SJSA1 (cell line): ENCODE data around the gene ATG7. TPM values are rescaled to one million over a fixed set of nuclear protein-coding genes. Genes with fewer than 3 reads are reported as not detected.
"Not testable (repeated sequence)": the region's sequence is repeated elsewhere in the genome, so short reads cannot be mapped to it uniquely, and the experiment has no call there.

Experiments used
- DNase-seq, 2 experiments: peaks; one replicate each; pipeline ENCODE4 v3.0.0-alpha.2; 2015 to 2020; ENCODE audit warnings: low spot score in 2 of 2, low read depth in 1 of 2
- H3K27ac ChIP-seq: fragments of 250-450 bp; sonication (Bioruptor Pico); 2 replicates; pipeline ENCODE4 v1.5.1; 2020; ENCODE audit warnings: mild to moderate bottlenecking, moderate library complexity
- H3K27me3 ChIP-seq: fragments of 250-450 bp; sonication (Bioruptor Pico); replicated peaks from 2 replicates; pipeline ENCODE4 v1.5.1; 2020; ENCODE audit warnings: mild to moderate bottlenecking, moderate library complexity
- H3K36me3 ChIP-seq: fragments of 250-450 bp; sonication (Bioruptor Pico); 2 replicates; pipeline ENCODE4 v1.5.1; 2020; ENCODE audit warnings: mild to moderate bottlenecking
- H3K4me1 ChIP-seq: fragments of 250-450 bp; sonication (Bioruptor Pico); replicated peaks from 2 replicates; pipeline ENCODE4 v1.6.1; 2021; ENCODE audit warnings: mild to moderate bottlenecking
- H3K4me3 ChIP-seq: fragments of 250-450 bp; sonication (Bioruptor Pico); 2 replicates; pipeline ENCODE4 v1.5.1; 2020; ENCODE audit warnings: mild to moderate bottlenecking
- H3K9me3 ChIP-seq: fragments of 250-450 bp; sonication (Bioruptor Pico); replicated peaks from 2 replicates; pipeline ENCODE4 v1.5.1; 2020; ENCODE audit warnings: mild to moderate bottlenecking
- total RNA-seq: library from RNA; depleted of rRNA; stranded (reverse); fragments of >200 nt; shearing (Covaris generic); gene quantifications from 2 replicates; pipeline ENCODE4 v1.2.3, GENCODE V29; 2014

The ATG7 gene
- total RNA-seq, 1 experiment from 2014 or later, result 45.2 TPM

DNA sequence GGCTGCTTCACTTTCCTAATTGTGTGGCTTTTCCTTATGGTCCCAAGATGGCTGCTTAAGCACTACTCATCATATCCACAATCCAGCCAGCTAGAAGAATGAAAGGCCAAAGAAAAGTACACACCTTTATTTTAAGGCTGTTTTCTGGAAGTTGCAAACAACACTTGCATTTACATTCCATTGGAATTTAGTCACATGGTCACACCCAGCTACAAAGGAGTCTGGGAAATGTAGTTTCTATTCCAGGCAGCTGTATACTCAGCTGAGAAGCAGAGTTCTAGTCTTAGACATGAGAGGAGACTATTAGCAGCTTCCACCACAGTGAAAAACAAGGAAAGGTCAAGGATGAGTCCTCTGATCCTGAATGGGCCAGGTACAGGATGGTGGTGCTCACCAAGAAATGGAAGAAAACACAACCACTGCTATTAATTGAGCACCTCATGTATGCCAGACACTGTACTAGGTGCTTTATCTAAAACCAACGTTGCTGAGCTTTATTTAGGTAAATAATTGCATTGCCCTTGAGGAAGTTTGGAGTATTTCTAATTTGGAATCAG is 28.0 kb upstream of the ATG7 start:
- no peaks in the 10 kb centered on the region for H3K27me3 ChIP-seq
- peak overlapping the region; percentile 48 for H3K27ac ChIP-seq
- DNase-seq, result peak in 1 of 2 experiments; percentile 34
- peaks cover 26% of the 10 kb centered on the region for H3K36me3 ChIP-seq
- H3K4me3 ChIP-seq, result no peak overlapping the region
- H3K9me3 ChIP-seq, result no peaks in the 10 kb centered on the region
- H3K4me1 ChIP-seq, result peaks cover 37% of the 10 kb centered on the region

DNA sequence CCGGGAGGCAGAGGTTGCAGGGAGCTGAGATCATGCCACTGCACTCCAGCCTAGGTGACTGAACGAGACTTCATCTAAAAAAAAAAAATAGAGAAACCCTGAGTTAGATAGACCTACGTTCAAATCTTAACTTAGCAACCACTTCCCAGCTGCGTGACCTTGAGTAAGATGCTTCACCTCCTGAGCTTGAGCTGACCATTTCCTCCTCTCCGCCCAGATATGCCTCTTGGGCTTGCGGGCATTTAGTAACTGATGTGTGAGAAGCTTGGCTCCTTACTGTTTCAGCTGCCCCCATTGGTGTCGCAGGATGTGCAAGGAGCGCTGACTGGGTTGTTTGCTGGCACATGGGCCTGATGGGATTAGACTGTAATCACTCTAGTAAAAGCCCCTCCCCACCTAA is 26.9 kb upstream of the ATG7 start:
- Histone ChIP-seq H3K27ac (no peak overlapping the region), H3K27me3 (no peaks in the 10 kb centered on the region), H3K4me1 (peaks cover 34% of the 10 kb centered on the region), H3K4me3 (no peak overlapping the region), H3K36me3 (peaks cover 26% of the 10 kb centered on the region), H3K9me3 (no peaks in the 10 kb centered on the region)
- no peak for DNase-seq

DNA sequence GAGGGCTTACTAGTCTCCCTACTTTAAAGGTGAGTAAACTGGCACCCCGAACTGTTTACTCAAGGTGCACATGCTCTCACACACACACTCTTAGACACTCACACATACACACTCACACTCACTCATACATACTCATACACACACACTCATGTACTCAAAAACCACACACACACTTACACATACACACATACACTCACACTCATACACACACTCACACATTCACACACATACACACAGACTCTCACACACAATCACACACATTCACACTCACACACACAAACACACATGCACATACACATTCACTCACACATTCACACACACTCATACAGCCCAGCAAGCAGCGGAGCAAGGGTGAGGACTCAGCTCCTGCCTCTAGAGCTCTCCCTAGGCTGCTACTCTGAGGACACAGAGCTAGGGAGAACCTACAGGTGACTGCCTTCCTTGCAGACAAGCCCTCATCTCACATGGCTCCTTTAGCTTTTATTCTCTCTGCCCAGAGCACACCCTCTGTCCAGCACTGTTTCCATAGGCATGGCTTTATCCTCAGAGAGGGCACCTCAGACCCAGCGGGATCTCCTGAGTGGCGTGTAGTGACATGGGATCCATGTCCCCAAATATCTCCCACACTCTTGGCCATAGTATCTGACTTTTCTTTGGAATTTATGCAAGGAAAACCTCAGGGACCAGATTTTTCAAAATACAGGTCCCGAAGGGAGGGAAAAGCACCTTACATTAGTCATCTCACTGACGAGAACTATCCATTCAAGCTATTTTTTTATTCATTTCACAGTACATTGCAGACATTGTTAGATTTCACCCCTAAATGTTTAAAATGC is 26.2 kb upstream of the ATG7 start:
- peak in 1 of 2 experiments; percentile 12 for DNase-seq
- no peak overlapping the region for H3K4me3 ChIP-seq
- no peaks in the 10 kb centered on the region for H3K9me3 ChIP-seq
- peaks cover 26% of the 10 kb centered on the region for H3K36me3 ChIP-seq
- H3K27me3 ChIP-seq, result no peaks in the 10 kb centered on the region
- H3K4me1 ChIP-seq, result peaks cover 34% of the 10 kb centered on the region
- H3K27ac ChIP-seq, result 0 out of 2 replicates have a peak overlapping the region, but pooled peaks have one; percentile 8

DNA sequence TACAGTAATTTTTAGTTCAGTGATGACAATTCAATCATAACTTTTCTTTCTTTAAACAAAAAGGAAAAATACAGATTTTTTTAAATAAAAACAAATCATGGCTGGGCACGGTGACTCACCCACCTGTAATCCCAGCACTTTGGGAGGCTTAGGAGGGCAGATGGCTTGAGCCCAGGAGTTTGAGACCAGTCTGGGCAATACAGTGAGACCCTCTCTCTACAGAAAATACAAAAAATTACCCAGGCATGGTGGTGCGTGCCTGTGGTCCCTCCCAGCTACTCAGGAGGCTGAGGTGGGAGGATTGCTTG is 25.6 kb upstream of the ATG7 start:
- peaks cover 34% of the 10 kb centered on the region for H3K4me1 ChIP-seq
- no peaks in the 10 kb centered on the region for H3K9me3 ChIP-seq
- H3K4me3 ChIP-seq, result no peak overlapping the region
- peak in 1 of 2 experiments; percentile 11 for DNase-seq
- no peaks in the 10 kb centered on the region for H3K27me3 ChIP-seq
- peaks cover 26% of the 10 kb centered on the region for H3K36me3 ChIP-seq
- H3K27ac ChIP-seq, result no peak overlapping the region

DNA sequence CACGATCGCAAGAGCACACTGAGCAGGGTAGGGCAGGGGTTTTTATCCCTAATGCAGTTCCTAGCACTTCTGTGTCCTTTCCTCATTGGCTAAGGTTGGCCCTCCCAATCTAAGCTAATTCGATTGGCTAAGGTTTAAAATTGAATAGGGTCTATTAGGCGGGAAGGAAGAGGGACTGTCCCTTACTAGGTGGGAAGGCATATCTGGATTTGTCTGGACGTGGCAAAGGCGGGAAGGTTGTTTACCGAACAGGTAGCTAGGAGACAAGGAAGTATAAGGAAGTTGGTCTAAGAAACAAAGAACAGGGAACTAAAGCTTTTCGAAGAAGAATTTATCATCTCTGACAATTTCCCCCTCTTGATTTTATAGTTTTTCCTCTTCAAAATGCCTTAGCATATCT is 24.8 kb upstream of the ATG7 start:
- Histone ChIP-seq H3K4me3 (no peak overlapping the region), H3K36me3 (peaks cover 26% of the 10 kb centered on the region), H3K27ac (no peak overlapping the region), H3K27me3 (no peaks in the 10 kb centered on the region), H3K4me1 (peaks cover 34% of the 10 kb centered on the region), H3K9me3 (no peaks in the 10 kb centered on the region)
- no peak for DNase-seq

DNA sequence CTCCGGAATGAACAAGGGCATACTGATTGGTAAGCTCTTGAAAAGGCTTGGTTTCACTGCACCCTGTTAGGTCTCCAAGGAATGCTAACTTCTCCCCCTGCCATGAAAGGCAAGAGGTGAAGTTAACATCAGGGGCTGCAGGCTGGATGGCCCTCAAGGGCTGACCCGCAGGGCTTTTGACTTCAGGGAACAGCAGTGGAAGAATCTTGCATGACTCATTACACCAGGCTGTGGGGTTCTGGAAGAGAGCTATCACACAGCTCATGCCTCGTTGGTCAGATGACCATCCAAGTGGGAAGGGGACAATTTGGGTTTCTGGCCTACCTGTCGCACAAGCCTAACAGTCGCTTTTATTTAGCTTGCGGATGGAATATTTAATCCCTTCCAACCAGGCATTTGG is 23.6 kb upstream of the ATG7 start:
- DNase-seq, result no peak
- Histone ChIP-seq H3K4me3 (no peak overlapping the region), H3K4me1 (peaks cover 30% of the 10 kb centered on the region), H3K9me3 (no peaks in the 10 kb centered on the region), H3K36me3 (peaks cover 25% of the 10 kb centered on the region), H3K27ac (no peak overlapping the region), H3K27me3 (no peaks in the 10 kb centered on the region)

DNA sequence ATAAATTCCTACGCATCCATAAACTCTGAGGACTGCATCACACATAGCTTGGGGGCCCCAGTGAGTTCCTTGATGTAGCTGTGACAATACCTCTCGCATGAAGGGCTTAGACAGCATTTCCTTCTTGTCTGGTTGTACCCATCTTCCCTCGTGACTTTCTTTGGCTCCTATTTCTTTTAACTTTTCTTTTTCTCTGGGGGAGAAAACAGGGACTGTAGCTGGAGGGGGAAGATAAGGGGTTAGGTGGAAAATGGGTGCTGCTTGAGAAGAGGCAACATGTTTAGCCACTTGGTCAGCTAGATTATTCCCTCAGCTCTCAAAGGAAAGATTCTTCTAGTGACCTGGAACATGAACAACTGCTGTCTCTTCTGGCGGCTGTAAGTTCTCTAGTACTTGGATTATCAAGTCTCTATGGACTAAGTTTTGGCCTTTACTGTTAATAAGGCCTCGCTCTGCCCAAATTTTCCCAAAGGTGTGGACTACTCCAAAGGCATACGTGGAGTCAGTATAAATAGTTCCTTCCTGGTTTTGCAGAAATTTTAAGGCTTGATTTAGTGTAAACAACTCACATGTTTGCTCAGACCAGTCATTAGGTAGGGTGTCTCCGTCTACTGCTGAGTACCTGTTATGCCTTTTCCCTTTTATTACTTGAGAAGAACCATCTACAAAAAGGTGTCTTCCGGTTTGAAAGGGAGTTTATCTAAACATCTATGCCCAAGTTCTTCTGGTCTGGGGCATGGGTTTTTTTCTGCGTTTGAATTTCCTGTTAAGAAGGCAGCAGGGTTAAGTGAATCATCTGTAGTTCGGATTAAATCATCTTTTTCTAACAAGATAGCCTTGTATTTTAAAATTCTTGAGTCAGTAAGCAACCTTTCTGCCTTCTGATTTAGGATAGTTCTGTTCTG is 21.0 kb upstream of the ATG7 start:
- no peak for DNase-seq

DNA sequence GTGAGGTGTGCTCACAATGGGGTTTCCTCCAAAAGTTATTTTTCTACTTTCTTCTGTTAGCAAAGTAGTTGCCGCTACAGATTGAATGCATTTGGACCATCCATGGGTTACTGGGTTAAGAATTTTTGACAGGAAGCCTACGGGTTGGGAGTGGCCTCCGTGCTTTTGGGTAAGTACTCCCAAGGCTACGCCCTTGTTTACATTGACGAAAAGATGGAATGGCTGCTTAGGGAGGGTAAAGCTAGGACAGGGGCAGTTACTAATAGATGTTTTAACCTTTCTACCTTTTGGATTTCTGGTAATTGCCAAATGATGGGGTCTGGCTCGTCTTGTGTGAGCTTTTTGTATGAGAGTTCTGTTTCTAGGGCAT is 20.4 kb upstream of the ATG7 start:
- Histone ChIP-seq H3K4me3 (no peak overlapping the region), H3K9me3 (no peaks in the 10 kb centered on the region), H3K27me3 (no peaks in the 10 kb centered on the region), H3K27ac (no peak overlapping the region), H3K36me3 (peaks cover 22% of the 10 kb centered on the region), H3K4me1 (peaks cover under 1% of the 10 kb centered on the region)
- DNase-seq, result no peak

More for the DNA sequence above, 21.0 kb upstream of the ATG7 start:
- Histone ChIP-seq H3K4me1 (peaks cover 7% of the 10 kb centered on the region), H3K27ac (no peak overlapping the region), H3K27me3 (no peaks in the 10 kb centered on the region), H3K36me3 (peaks cover 23% of the 10 kb centered on the region), H3K4me3 (no peak overlapping the region), H3K9me3 (no peaks in the 10 kb centered on the region)

DNA sequence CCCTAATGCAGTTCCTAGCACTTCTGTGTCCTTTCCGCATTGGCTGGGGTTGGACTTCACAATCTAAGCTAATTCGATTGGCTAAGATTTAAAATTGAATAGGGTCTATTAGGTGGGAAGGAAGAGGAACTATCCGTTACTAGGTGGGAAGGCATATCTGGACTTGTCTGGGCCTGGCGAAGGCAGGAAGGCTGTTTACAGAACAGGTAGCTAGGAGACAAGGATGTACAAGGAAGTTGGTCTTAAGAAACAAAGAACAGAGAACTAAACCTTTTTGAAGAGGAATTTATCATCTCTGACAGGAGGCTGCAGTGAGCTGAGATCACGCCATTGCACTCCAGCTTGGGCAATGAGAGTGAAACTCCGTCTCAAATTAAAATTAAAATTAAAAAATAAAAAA is 17.3 kb upstream of the ATG7 start:
- Histone ChIP-seq H3K27ac (no peak overlapping the region), H3K4me1 (no peaks in the 10 kb centered on the region), H3K36me3 (peaks cover 35% of the 10 kb centered on the region), H3K9me3 (no peaks in the 10 kb centered on the region), H3K27me3 (no peaks in the 10 kb centered on the region), H3K4me3 (no peak overlapping the region)
- no peak for DNase-seq

DNA sequence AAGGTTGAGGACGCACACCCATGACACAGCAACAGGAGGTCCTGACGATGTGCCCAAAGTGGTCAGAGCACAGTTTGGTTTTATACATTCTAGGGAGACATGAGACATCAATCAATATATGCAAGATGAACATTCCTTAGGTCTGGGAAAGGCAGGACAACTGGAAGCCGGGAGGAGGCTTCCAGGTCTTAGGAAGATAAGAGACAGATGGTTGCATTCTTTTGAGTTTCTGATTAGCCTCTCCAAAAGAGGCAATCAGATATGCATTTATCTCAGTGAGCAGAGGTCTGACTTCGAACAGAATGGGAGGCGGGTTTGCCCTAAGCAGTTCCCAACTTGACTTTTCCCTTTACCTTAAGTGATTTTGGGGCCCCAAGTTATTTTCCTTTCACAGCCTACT is 16.7 kb upstream of the ATG7 start:
- not testable (repeated sequence) for H3K9me3 ChIP-seq, H3K4me3 ChIP-seq, DNase-seq, H3K4me1 ChIP-seq, H3K27me3 ChIP-seq, H3K27ac ChIP-seq
- H3K36me3 ChIP-seq, result peaks cover 41% of the 10 kb centered on the region

DNA sequence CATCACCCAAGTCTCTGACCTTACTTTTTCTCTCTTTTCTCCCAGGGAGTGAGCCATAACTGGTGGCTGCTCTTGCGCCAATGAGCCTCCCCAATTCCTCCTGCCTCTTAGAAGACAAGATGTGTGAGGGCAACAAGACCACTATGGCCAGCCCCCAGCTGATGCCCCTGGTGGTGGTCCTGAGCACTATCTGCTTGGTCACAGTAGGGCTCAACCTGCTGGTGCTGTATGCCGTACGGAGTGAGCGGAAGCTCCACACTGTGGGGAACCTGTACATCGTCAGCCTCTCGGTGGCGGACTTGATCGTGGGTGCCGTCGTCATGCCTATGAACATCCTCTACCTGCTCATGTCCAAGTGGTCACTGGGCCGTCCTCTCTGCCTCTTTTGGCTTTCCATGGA is 13.2 kb upstream of the ATG7 start:
- no peak for DNase-seq
- Histone ChIP-seq H3K9me3 (no peaks in the 10 kb centered on the region), H3K4me3 (no peak overlapping the region), H3K36me3 (peaks cover 64% of the 10 kb centered on the region), H3K4me1 (no peaks in the 10 kb centered on the region), H3K27me3 (no peaks in the 10 kb centered on the region), H3K27ac (no peak overlapping the region)

DNA sequence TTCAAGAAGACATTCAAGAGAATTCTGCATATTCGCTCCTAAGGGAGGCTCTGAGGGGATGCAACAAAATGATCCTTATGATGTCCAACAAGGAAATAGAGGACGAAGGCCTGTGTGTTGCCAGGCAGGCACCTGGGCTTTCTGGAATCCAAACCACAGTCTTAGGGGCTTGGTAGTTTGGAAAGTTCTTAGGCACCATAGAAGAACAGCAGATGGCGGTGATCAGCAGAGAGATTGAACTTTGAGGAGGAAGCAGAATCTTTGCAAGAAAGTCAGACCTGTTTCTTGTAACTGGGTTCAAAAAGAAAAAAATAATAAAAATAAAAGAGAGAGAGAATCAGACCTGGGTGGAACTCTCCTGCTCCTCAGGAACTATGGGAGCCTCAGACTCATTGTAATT is 11.7 kb upstream of the ATG7 start:
- no peaks in the 10 kb centered on the region for H3K4me1 ChIP-seq
- no peak for DNase-seq
- H3K27ac ChIP-seq, result no peak overlapping the region
- peaks cover 53% of the 10 kb centered on the region for H3K36me3 ChIP-seq
- no peaks in the 10 kb centered on the region for H3K27me3 ChIP-seq
- no peaks in the 10 kb centered on the region for H3K9me3 ChIP-seq
- no peak overlapping the region for H3K4me3 ChIP-seq

DNA sequence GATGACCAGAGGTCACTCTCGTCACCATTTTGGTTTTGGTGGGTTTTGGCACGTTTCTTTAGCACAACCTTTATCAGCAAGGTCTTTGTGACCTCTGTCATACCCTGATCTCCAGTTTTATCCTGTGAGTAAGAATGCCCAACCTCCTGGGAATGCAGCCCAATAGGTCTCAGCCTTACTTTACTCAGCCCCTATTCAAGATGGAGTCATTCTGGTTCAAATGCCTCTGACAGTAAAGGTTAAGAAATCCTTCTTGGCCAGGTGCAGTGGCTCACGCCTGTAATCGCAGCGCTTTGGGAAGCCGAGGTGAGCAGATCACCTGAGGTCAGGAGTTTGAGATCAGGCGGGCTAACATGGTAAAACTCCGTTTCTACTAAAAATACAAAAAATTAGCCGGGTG is 3.2 kb upstream of the ATG7 start:
- Histone ChIP-seq H3K9me3 (no peaks in the 10 kb centered on the region), H3K27ac (no peak overlapping the region), H3K36me3 (no peaks in the 10 kb centered on the region; the same call in 1 of the 2 replicates), H3K27me3 (no peaks in the 10 kb centered on the region), H3K4me1 (peaks cover 12% of the 10 kb centered on the region), H3K4me3 (no peak overlapping the region)
- DNase-seq, result no peak
